Adrenal gland (tissue), 5 donors: Measurements from ENCODE around the gene RUNX3.

Experiments
- POLR2A ChIP-seq, 2 donors: fragments of 450-650 bp; IDR thresholded peaks; one replicate each; pipeline ENCODE4 v1.6.1; 2017; ENCODE audit warnings: antibody characterized with exemption in 2 of 2, mild to moderate bottlenecking in 2 of 2, moderate library complexity in 1 of 2
- TF ChIP-seq, protein P1 (sequence below), 6 experiments: fragments of 450-650 bp in 4 of 6; fragments of 200-600 bp in 2 of 6; sonication (generic) in 1 of 6; IDR thresholded peaks; 1 replicate in 5 of 6; 2 replicates in 1 of 6; pipeline versions ENCODE4 v1.5.1 to v1.8.0; 2016 to 2021; ENCODE audit warnings: antibody characterized with exemption in 6 of 6, mild to moderate bottlenecking in 2 of 6, moderate library complexity in 1 of 6
- donor health status: DM: no; HTN: no; CAD: no.

- TF ChIP-seq, protein P1, sequence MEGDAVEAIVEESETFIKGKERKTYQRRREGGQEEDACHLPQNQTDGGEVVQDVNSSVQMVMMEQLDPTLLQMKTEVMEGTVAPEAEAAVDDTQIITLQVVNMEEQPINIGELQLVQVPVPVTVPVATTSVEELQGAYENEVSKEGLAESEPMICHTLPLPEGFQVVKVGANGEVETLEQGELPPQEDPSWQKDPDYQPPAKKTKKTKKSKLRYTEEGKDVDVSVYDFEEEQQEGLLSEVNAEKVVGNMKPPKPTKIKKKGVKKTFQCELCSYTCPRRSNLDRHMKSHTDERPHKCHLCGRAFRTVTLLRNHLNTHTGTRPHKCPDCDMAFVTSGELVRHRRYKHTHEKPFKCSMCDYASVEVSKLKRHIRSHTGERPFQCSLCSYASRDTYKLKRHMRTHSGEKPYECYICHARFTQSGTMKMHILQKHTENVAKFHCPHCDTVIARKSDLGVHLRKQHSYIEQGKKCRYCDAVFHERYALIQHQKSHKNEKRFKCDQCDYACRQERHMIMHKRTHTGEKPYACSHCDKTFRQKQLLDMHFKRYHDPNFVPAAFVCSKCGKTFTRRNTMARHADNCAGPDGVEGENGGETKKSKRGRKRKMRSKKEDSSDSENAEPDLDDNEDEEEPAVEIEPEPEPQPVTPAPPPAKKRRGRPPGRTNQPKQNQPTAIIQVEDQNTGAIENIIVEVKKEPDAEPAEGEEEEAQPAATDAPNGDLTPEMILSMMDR (IDR thresholded peaks at IDR 0.05), result no peak
- no peak for TF ChIP-seq POLR2A (IDR thresholded peaks at IDR 0.05)
These were observed 24.6 kb upstream of the RUNX3 start for GRCh38 chr1:24954631-24955030.
